Occipital lobe (tissue), 2 donors: ENCODE measurements around the gene ZDHHC14. TPM values are rescaled to one million over a fixed set of nuclear protein-coding genes. Genes with fewer than 3 reads are reported as not detected.
A peak's percentile ranks its signal among the peaks of the same experiment; 100 is the strongest.

Experiments used
- DNase-seq: peaks from one replicate; lab custom pipeline; 2025; lab: John Stamatoyannopoulos, UW
- total RNA-seq: library from RNA; depleted of rRNA; stranded (reverse); fragments of >200 nt; gene quantifications from one replicate; pipeline ENCODE4 v1.2.3, GENCODE V29; 2014

Gene ZDHHC14
- total RNA-seq, 1 donor from 2014 or later: 14.3 TPM

GRCh38 chr6:157615951-157616350, 235.0 kb downstream of the ZDHHC14 start:
- no peak for DNase-seq

GRCh38 chr6:157620944-157621343, 240.0 kb downstream of the ZDHHC14 start:
- DNase-seq: no peak

- no peak for DNase-seq
Observed at GRCh38 chr6:157621406-157621805, 240.4 kb downstream of the ZDHHC14 start.

GRCh38 chr6:157622427-157622826, 241.4 kb downstream of the ZDHHC14 start:
- no peak for DNase-seq

- no peak for DNase-seq
Observed at GRCh38 chr6:157625111-157625510, 244.1 kb downstream of the ZDHHC14 start.

- no peak for DNase-seq
Observed at GRCh38 chr6:157625764-157626163, 244.8 kb downstream of the ZDHHC14 start.

GRCh38 chr6:157627195-157627966, 246.4 kb downstream of the ZDHHC14 start:
- DNase-seq: no peak

GRCh38 chr6:157628463-157628862, 247.5 kb downstream of the ZDHHC14 start:
- no peak for DNase-seq

GRCh38 chr6:157629220-157629619, 248.2 kb downstream of the ZDHHC14 start:
- DNase-seq: no peak

GRCh38 chr6:157630463-157631080, 249.6 kb downstream of the ZDHHC14 start:
- DNase-seq: no peak

GRCh38 chr6:157631412-157631811, 250.4 kb downstream of the ZDHHC14 start:
- no peak for DNase-seq

GRCh38 chr6:157631838-157632614, 251.0 kb downstream of the ZDHHC14 start:
- no peak for DNase-seq

GRCh38 chr6:157632821-157633220, 251.8 kb downstream of the ZDHHC14 start:
- peak; percentile 34 for DNase-seq

GRCh38 chr6:157634546-157634945, 253.6 kb downstream of the ZDHHC14 start:
- DNase-seq: no peak

GRCh38 chr6:157635388-157636244, 254.6 kb downstream of the ZDHHC14 start:
- no peak for DNase-seq

- no peak for DNase-seq
Observed at GRCh38 chr6:157637516-157637915, 256.5 kb downstream of the ZDHHC14 start.

GRCh38 chr6:157637941-157638662, 257.1 kb downstream of the ZDHHC14 start:
- DNase-seq: no peak

- DNase-seq: no peak
Observed at GRCh38 chr6:157638779-157639178, 257.8 kb downstream of the ZDHHC14 start.

GRCh38 chr6:157640746-157641451, 259.9 kb downstream of the ZDHHC14 start:
- DNase-seq: no peak

- no peak for DNase-seq
Observed at GRCh38 chr6:157641837-157642236, 260.8 kb downstream of the ZDHHC14 start.
